ACHN (cell line): Measurements from ENCODE around the gene MLANA.
"Not testable (repeated sequence)": the region's sequence is repeated elsewhere in the genome, so short reads cannot be mapped to it uniquely, and the experiment has no call there.

Experiments
- DNase-seq: peaks from one replicate; pipeline ENCODE4 v3.0.0-alpha.2; 2015
- in situ Hi-C: cut with HindIII; loops from 2 replicates; pipeline ENCODE4 v1.10.0; 2017; ENCODE audit warnings: low sequenced_read_pairs, low pct_ligation_motif_present, low pct_unique_long_range_greater_than_20kb

MLANA gene

GRCh38 chr9:5866685-5867084 is 24.0 kb upstream of the MLANA start:
- in situ Hi-C loops, result no loop called here
- DNase-seq, result no peak

GRCh38 chr9:5868235-5868634 is 22.5 kb upstream of the MLANA start:
- DNase-seq, result no peak

GRCh38 chr9:5869315-5870019 is 21.2 kb upstream of the MLANA start:
- DNase-seq, result no peak
- in situ Hi-C loops, result no loop called here

More at GRCh38 chr9:5868235-5868634, 22.5 kb upstream of the MLANA start:
- in situ Hi-C loops, result no loop called here

GRCh38 chr9:5870020-5870339 is 20.7 kb upstream of the MLANA start:
- DNase-seq, result no peak
- in situ Hi-C loops, result no loop called here

- no peak for DNase-seq
- in situ Hi-C loops, result no loop called here
Measured at GRCh38 chr9:5870691-5871090, 20.0 kb upstream of the MLANA start.

GRCh38 chr9:5871785-5872184 is 18.9 kb upstream of the MLANA start:
- in situ Hi-C loops, result no loop called here
- DNase-seq, result no peak

- in situ Hi-C loops, result no loop called here
- no peak for DNase-seq
Measured at GRCh38 chr9:5872511-5872910, 18.2 kb upstream of the MLANA start.

GRCh38 chr9:5873439-5873838 is 17.2 kb upstream of the MLANA start:
- in situ Hi-C loops, result no loop called here
- DNase-seq, result no peak

GRCh38 chr9:5874048-5874447 is 16.6 kb upstream of the MLANA start:
- no peak for DNase-seq

GRCh38 chr9:5876026-5876425 is 14.7 kb upstream of the MLANA start:
- no peak for DNase-seq
- in situ Hi-C loops, result no loop called here

More at GRCh38 chr9:5874048-5874447, 16.6 kb upstream of the MLANA start:
- in situ Hi-C loops, result no loop called here

GRCh38 chr9:5876711-5877110 is 14.0 kb upstream of the MLANA start:
- no peak for DNase-seq
- in situ Hi-C loops, result no loop called here

GRCh38 chr9:5879419-5880181 is 11.1 kb upstream of the MLANA start:
- in situ Hi-C loops, result no loop called here
- no peak for DNase-seq

- DNase-seq, in situ Hi-C loops: not testable (repeated sequence)
Measured at GRCh38 chr9:5882244-5883012, 8.3 kb upstream of the MLANA start.

GRCh38 chr9:5884191-5884590 is 6.5 kb upstream of the MLANA start:
- in situ Hi-C loops, result no loop called here
- DNase-seq, result no peak

GRCh38 chr9:5886114-5886939 is 4.4 kb upstream of the MLANA start:
- DNase-seq, result peak; percentile 55
- in situ Hi-C loops, result no loop called here

- DNase-seq, result no peak
- in situ Hi-C loops, result no loop called here
Measured at GRCh38 chr9:5892456-5893133, 1.9 kb downstream of the MLANA start.

- in situ Hi-C loops, result no loop called here
- DNase-seq, result no peak
Measured at GRCh38 chr9:5893134-5893505, 2.4 kb downstream of the MLANA start.

- in situ Hi-C loops, result no loop called here
- DNase-seq, result no peak
Measured at GRCh38 chr9:5893591-5894236, 3.0 kb downstream of the MLANA start.
